Liver (tissue), 9 donors: Measurements from ENCODE around the gene COX4I1. TPM values are rescaled to one million over a fixed set of nuclear protein-coding genes. Genes with fewer than 3 reads are reported as not detected.

ENCODE experiments used
- DNase-seq: peaks from one replicate; pipeline ENCODE4 v3.0.0-alpha.2; 2017; ENCODE audit warnings: low spot score
- H3K27ac ChIP-seq, 2 donors: one replicate each; pipeline ENCODE4 v1.7.0; 2013; ENCODE audit warnings: inconsistent platforms in 2 of 2, low read length in 2 of 2, control low read depth in 1 of 2, low read depth in 1 of 2, mild to moderate bottlenecking in 1 of 2
- H3K27me3 ChIP-seq, 4 donors: one replicate each; pipeline versions ENCODE4 v1.6.1 to v1.7.0; 2013; ENCODE audit warnings: low read length in 3 of 4, inconsistent platforms in 1 of 4, mild to moderate bottlenecking in 1 of 4, moderate library complexity in 1 of 4; ENCODE audit not compliant: control insufficient read depth in 4 of 4, insufficient read depth in 4 of 4
- H3K36me3 ChIP-seq, 4 donors: one replicate each; pipeline versions ENCODE4 v1.6.1 to v1.7.0; 2013; ENCODE audit warnings: low read length in 3 of 4, mild to moderate bottlenecking in 3 of 4, low read depth in 1 of 4, moderate library complexity in 1 of 4; ENCODE audit not compliant: control insufficient read depth in 4 of 4, insufficient read depth in 3 of 4
- H3K4me1 ChIP-seq, 4 donors: one replicate each; pipeline versions ENCODE4 v1.6.1 to v1.7.0; 2013; ENCODE audit warnings: low read length in 3 of 4, mild to moderate bottlenecking in 3 of 4, moderate library complexity in 1 of 4; ENCODE audit not compliant: control insufficient read depth in 4 of 4, insufficient read depth in 4 of 4
- H3K4me3 ChIP-seq, 3 donors: one replicate each; pipeline versions ENCODE4 v1.6.1 to v1.7.0; 2013; ENCODE audit warnings: low read length in 3 of 3, control low read depth in 1 of 3, low read depth in 1 of 3, mild to moderate bottlenecking in 1 of 3
- H3K9ac ChIP-seq, 2 donors: one replicate each; pipeline ENCODE4 v1.7.0; 2013; ENCODE audit warnings: low read length in 2 of 2, mild to moderate bottlenecking in 2 of 2, moderate library complexity in 2 of 2, control low read depth in 1 of 2, low read depth in 1 of 2
- H3K9me3 ChIP-seq, 4 donors: one replicate each; pipeline versions ENCODE4 v1.6.1 to v1.7.0; 2013; ENCODE audit warnings: low read length in 3 of 4; ENCODE audit not compliant: control insufficient read depth in 4 of 4
- ATF3 ChIP-seq: IDR thresholded peaks from 2 replicates; pipeline ENCODE4 v1.6.1; 2016; ENCODE audit warnings: antibody characterized with exemption
- EGR1 ChIP-seq, 2 donors: IDR thresholded peaks; 2 replicates each; pipeline ENCODE4 v1.6.1; 2016 to 2018; ENCODE audit warnings: antibody characterized with exemption in 2 of 2, low read depth in 2 of 2
- FOXA1 ChIP-seq: IDR thresholded peaks from 2 replicates; pipeline ENCODE4 v1.6.1; 2016; ENCODE audit warnings: antibody characterized with exemption
- FOXA2 ChIP-seq: IDR thresholded peaks from 2 replicates; pipeline ENCODE4 v1.6.1; 2016; ENCODE audit warnings: antibody characterized with exemption
- GABPA ChIP-seq, 2 donors: IDR thresholded peaks in 1 of 2; conservative IDR thresholded peaks in 1 of 2; 2 replicates each; pipeline ENCODE4 v1.6.1; 2016; ENCODE audit warnings: antibody characterized with exemption in 2 of 2, mild to moderate bottlenecking in 1 of 2, moderate library complexity in 1 of 2
- HNF4A ChIP-seq, 2 donors: conservative IDR thresholded peaks; 2 replicates each; pipeline ENCODE4 v1.6.1; 2016; ENCODE audit warnings: antibody characterized with exemption in 2 of 2, mild to moderate bottlenecking in 2 of 2
- HNF4G ChIP-seq: IDR thresholded peaks from 2 replicates; pipeline ENCODE4 v1.6.1; 2016; ENCODE audit warnings: antibody characterized with exemption
- JUND ChIP-seq, 2 donors: IDR thresholded peaks; 2 replicates each; pipeline ENCODE4 v1.6.1; 2016; ENCODE audit warnings: antibody characterized with exemption in 2 of 2
- MAX ChIP-seq: IDR thresholded peaks from 2 replicates; pipeline ENCODE4 v1.6.1; 2016; ENCODE audit warnings: antibody characterized with exemption
- NR2F2 ChIP-seq: IDR thresholded peaks from 2 replicates; pipeline ENCODE4 v1.6.1; 2016; ENCODE audit warnings: antibody characterized with exemption
- RAD21 ChIP-seq, 2 donors: IDR thresholded peaks; 2 replicates each; pipeline ENCODE4 v1.6.1; 2016; ENCODE audit warnings: antibody characterized with exemption in 2 of 2, mild to moderate bottlenecking in 2 of 2
- RXRA ChIP-seq, 2 donors: IDR thresholded peaks; 2 replicates each; pipeline ENCODE4 v1.6.1; 2017 to 2018; ENCODE audit warnings: antibody characterized with exemption in 2 of 2, mild to moderate bottlenecking in 1 of 2
- SP1 ChIP-seq: IDR thresholded peaks from 2 replicates; pipeline ENCODE4 v1.6.1; 2018; ENCODE audit warnings: antibody characterized with exemption, mild to moderate bottlenecking
- TAF1 ChIP-seq: conservative IDR thresholded peaks from 2 replicates; pipeline ENCODE4 v1.6.1; 2016; ENCODE audit warnings: antibody characterized with exemption, mild to moderate bottlenecking
- YY1 ChIP-seq: IDR thresholded peaks from 2 replicates; pipeline ENCODE4 v1.6.1; 2016; ENCODE audit warnings: antibody characterized with exemption, mild to moderate bottlenecking
- ZBTB33 ChIP-seq: IDR thresholded peaks from 2 replicates; pipeline ENCODE4 v1.6.1; 2016; ENCODE audit warnings: antibody characterized with exemption
- WGBS: extraction: QIAGEN DNeasy Blood & Tissue Kit; methylation state at CpG from one replicate; pipeline ENCODE4 v1.1.7; 2013; 5-methylcytosine and 5-hydroxymethylcytosine counted together
- polyA plus RNA-seq, 2 donors: library from polyadenylated mRNA; stranded (reverse) in 1 of 2; unstranded in 1 of 2; fragments of 200-250 nt in 1 of 2; fragments of >200 nt in 1 of 2; fragmentation: Nextera tagmentation in 1 of 2; extraction: Ambion mirVana in 1 of 2; gene quantifications; one replicate each; pipeline versions ENCODE4 v1.2.1 to v1.2.3, GENCODE V29; 2013 to 2015
- total RNA-seq, 2 donors: library from RNA; depleted of rRNA; stranded (reverse); fragments of >200 nt; gene quantifications; one replicate each; pipeline ENCODE4 v1.2.3, GENCODE V29; 2014
- donor health status: healthy.
- donor health status: healthy.
- donor health status: healthy.
- donor health status: healthy.
- donor health status: healthy.

COX4I1 gene
- total and polyA plus RNA-seq, 4 donors, result 186 to 576 (median 331) TPM

- DNase-seq, result no peak
- TF ChIP-seq GABPA (IDR thresholded peaks at IDR 0.05 in 1 of 2, conservative IDR thresholded peaks at IDR 0.05 in 1 of 2) (no peak), RXRA (IDR thresholded peaks at IDR 0.05) (no peak), FOXA2 (no peak), MAX (no peak), NR2F2 (no peak), ATF3 (no peak), YY1 (no peak), SP1 (no peak), RAD21 (IDR thresholded peaks at IDR 0.05) (no peak)
- WGBS, result 81% methylated on average over 22 of the region's 22 CpGs
Observed at GRCh38 chr16:85833219-85833920, 33.9 kb downstream of the COX4I1 start.

GRCh38 chr16:85834741-85835140 lies 35.2 kb downstream of the COX4I1 start:
- H3K27me3 ChIP-seq, result no peaks in the 10 kb centered on the region
- 89% methylated on average over 5 of the region's 5 CpGs for WGBS

More at GRCh38 chr16:85833219-85833920, 33.9 kb downstream of the COX4I1 start:
- Histone ChIP-seq H3K27ac (no peak overlapping the region), H3K4me1 (no peaks in the 10 kb centered on the region), H3K4me3 (no peak overlapping the region), H3K9ac (no peak overlapping the region), H3K36me3 (no peaks in the 10 kb centered on the region), H3K27me3 (no peaks in the 10 kb centered on the region), H3K9me3 (peaks cover 0 to 2% (median 0%) of the 10 kb centered on the region in 4 donors)

More at GRCh38 chr16:85834741-85835140, 35.2 kb downstream of the COX4I1 start:
- Histone ChIP-seq H3K9me3 (peaks cover 0 to 2% (median 0%) of the 10 kb centered on the region in 4 donors), H3K4me3 (no peak overlapping the region), H3K36me3 (no peaks in the 10 kb centered on the region), H3K4me1 (no peaks in the 10 kb centered on the region), H3K27ac (no peak overlapping the region), H3K9ac (no peak overlapping the region)
- no peak for DNase-seq
- TF ChIP-seq RXRA (IDR thresholded peaks at IDR 0.05) (no peak), MAX (no peak), TAF1 (no peak), SP1 (no peak), HNF4G (no peak), HNF4A (conservative IDR thresholded peaks at IDR 0.05) (no peak), ZBTB33 (no peak), NR2F2 (no peak), JUND (IDR thresholded peaks at IDR 0.05) (no peak), FOXA1 (no peak), EGR1 (IDR thresholded peaks at IDR 0.05; ENCODE audit: low read depth in 2 of 2) (no peak), YY1 (no peak), ATF3 (no peak), FOXA2 (no peak)
